ENCODE data around the gene ENHO. TPM values are rescaled to one million over a fixed set of nuclear protein-coding genes. Genes with fewer than 3 reads are reported as not detected.

ENHO gene
- total RNA-seq, 2 experiments from 2014 or later, result not detected

DNA sequence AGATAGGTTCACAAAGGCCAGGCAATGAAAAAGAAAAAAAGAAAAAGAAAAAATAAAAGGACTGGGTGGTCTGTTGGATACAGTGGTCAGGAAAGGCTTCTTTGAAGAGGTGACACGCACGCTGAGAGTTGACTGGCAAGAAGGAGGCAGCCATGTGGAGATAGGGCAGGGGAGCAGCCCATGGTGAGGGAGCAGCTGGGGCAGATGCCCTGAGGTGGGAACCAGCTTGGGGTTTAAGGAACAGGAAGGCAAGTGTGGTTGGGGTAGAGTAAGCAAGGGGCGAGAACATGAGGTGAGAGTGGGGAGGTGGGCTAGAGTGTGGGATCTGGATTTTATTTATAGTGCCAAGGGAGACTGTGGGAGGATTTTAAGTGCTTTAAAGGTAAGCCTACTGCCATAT lies 6.8 kb downstream of the ENHO start:
- peaks cover 5% of the 10 kb centered on the region for H3K27me3 Mint-ChIP-seq
- no peaks in the 10 kb centered on the region for H3K36me3 Mint-ChIP-seq (ENCODE audit: low read depth)
- H3K9me3 Mint-ChIP-seq, result no peaks in the 10 kb centered on the region
- ChIA-PET CTCF (no interaction called here), POLR2A (no interaction called here)
- no peak overlapping the region for H3K4me3 Mint-ChIP-seq
- DNase-seq, result no peak
- H3K27ac Mint-ChIP-seq, result no peak overlapping the region
- no peaks in the 10 kb centered on the region for H3K4me1 Mint-ChIP-seq

DNA sequence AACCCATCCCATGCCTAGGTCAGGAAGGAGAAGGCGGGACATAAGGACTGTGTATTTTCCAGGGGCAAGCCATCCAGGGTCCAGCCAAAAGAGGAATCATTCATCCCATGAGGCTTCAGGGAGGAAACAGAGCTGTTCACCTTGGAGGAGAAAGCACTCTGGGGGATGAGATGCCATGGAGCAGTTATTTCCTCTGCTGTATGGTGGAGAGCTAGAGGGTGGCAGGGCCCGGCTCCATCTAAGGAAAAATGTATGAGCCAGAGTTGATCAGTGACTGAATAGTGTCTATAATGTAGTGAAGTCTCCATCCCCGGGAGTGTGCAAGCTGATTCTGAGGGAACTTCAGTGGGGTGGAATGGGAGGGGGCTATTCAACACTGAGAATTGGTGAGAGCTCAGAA lies 8.0 kb downstream of the ENHO start:
- H3K9me3 Mint-ChIP-seq, result no peaks in the 10 kb centered on the region
- H3K36me3 Mint-ChIP-seq (ENCODE audit: low read depth), result no peaks in the 10 kb centered on the region
- ChIA-PET POLR2A (no interaction called here), CTCF (no interaction called here)
- no peak for DNase-seq
- H3K4me3 Mint-ChIP-seq, result no peak overlapping the region
- no peaks in the 10 kb centered on the region for H3K4me1 Mint-ChIP-seq
- H3K27me3 Mint-ChIP-seq, result peaks cover 4% of the 10 kb centered on the region
- no peak overlapping the region for H3K27ac Mint-ChIP-seq

DNA sequence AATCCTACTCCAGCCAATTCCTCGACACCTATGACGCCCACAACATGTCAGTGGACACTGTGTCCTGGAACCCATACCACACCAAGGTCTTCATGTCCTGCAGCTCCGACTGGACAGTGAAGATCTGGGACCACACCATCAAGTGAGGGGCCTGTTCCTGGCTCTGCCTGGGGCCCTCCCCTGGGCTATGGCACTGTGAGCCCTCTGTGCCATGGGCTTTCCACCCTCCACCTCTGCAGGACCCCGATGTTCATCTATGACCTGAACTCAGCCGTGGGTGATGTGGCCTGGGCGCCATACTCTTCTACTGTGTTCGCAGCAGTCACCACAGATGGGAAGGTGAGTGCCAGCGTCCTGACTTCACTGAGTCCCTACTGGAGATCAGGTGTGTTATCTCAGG lies 8.4 kb downstream of the ENHO start:
- DNase-seq, result no peak
- peaks cover 4% of the 10 kb centered on the region for H3K27me3 Mint-ChIP-seq
- CTCF ChIA-PET, result no interaction called here
- H3K4me1 Mint-ChIP-seq, result no peaks in the 10 kb centered on the region
- no peaks in the 10 kb centered on the region for H3K36me3 Mint-ChIP-seq (ENCODE audit: low read depth)
- H3K9me3 Mint-ChIP-seq, result no peaks in the 10 kb centered on the region
- no peak overlapping the region for H3K4me3 Mint-ChIP-seq
- no peak overlapping the region for H3K27ac Mint-ChIP-seq
- POLR2A ChIA-PET, result no interaction called here

DNA sequence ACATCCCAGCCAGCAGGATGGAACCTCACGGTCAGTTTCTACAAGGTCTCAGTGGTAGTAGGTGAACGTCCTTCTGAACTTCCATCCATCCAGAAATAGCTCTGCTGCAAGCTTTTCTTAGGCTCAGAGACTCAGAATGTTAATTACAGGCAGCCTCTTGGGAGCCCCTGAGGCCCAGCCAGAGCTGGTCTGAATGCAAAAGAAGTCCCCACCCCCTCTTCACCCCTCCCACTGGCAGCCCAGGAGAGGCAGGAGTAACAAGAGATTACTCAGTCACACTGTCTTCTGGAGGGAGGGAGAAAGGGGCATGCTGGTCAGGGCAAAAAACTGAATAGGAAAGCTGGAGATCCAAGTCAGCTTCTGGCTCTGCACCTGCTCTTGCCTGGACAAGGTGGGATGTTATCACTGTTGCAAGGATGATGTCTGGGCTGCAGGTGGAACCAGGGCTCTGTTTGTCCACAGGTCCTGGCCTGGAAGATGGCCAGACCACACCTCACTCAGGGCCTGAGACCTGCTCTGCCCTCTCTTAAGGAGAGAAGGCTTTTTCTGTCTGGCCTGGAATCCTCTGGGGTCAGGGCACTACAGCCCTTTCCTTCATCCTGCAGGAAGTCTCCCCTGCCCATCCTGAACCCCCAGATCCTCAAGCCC lies 9.1 kb downstream of the ENHO start:
- Mint-ChIP-seq H3K4me1 (no peaks in the 10 kb centered on the region), H3K9me3 (no peaks in the 10 kb centered on the region), H3K27ac (no peak overlapping the region), H3K27me3 (peaks cover 4% of the 10 kb centered on the region), H3K4me3 (no peak overlapping the region), H3K36me3 (ENCODE audit: low read depth) (no peaks in the 10 kb centered on the region)
- ChIA-PET CTCF (no interaction called here), POLR2A (no interaction called here)
- DNase-seq, result no peak

DNA sequence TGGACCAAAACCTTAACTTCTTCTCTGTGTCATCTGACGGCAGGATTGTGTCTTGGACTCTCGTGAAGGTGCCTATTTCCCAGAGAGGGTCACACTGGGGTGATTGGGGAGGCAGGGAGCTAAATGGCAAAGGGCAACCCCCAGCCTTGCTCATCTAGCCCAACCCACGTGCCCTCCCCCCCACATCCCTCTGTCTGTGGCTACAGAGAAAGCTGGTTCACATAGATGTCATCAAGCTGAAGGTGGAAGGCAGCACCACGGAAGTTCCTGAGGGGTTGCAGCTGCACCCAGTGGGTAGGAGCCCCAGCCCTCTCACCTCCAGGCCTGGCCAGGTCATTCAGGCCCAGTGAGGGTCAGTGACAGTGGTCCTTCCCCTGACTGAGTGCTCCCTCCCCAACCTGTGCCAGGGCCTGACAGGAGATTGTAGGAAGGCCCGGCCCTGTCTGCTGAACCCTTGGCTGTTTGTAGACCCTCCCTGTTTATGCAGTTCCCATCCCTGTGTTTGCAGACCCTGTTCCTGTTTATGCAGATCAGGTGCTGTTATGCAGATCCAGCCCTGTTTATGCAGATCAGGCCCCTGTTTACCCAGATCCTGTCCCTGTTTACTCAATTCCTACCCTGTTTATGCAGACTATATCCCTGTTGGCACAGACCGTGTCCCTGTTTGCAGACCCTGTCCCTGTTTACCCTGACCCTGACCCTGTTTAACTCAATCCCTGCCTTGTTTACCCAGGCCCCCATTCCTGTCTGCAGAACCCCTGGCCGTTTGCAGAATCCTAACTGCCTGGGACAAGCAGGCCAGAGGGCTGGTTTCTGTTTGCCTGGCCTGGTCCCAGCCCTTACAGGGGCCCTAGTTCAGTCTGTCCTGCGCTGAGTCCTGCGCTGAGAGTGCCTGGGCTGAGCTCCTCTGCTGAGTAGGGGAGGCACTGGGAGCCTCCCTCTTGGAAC lies 10.4 kb downstream of the ENHO start:
- POLR2A ChIA-PET, result no interaction called here
- CTCF ChIA-PET, result interaction anchor here (0.5 to 1.4 kb wide), 2 partner anchors 26 to 108 kb away, joined by 4 read pairs; no protein-coding TSS in a partner anchor
- Mint-ChIP-seq H3K4me1 (no peaks in the 10 kb centered on the region), H3K27me3 (peaks cover 4% of the 10 kb centered on the region), H3K36me3 (ENCODE audit: low read depth) (no peaks in the 10 kb centered on the region), H3K27ac (no peak overlapping the region), H3K4me3 (no peak overlapping the region), H3K9me3 (no peaks in the 10 kb centered on the region)
- no peak for DNase-seq

DNA sequence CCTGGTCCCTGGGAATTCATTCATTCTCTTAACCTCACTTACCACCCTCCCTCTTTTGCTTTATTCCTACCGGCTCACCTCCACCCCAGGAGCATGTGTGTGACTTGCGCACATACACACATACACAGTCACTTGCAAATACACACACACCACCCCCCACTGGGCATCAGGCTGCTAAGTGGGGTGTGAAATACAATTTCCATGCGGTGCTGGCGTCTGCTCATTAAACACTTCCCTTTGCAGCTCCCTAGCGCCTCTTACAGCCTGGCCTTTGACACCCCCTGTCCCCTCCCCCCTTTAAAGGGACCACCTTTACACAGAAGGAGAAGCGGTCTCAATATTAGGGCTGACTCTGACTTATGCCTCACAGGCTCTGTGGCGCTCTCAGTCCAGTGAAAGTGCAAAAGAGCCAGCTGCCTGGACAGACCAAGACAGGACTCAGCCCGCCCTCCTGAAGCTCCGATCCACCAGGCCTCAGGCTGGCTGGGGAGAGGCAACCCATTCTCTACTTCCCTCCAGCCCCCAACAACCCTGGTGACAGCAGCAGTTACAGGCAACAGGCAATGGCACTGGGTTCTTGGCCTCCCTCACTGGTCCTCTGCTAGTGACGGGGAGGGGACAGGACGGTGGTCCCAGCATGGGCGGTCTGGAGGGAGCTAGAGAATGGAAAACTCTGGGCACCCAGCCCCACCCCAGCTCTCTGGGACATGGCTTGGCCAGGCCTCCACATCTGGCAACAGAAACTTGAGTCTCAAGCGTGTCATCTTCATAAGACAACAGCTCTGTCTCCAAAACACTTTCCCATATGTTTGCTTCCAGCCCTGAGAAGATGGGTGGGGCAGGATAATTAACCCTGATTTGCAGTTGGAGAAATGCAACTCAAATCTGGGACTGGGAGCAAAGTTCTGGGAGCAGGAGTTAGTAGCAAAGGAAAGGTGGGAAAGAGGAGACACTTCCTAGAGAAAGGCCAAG lies 12.0 kb downstream of the ENHO start:
- H3K36me3 Mint-ChIP-seq (ENCODE audit: low read depth), result no peaks in the 10 kb centered on the region
- POLR2A ChIA-PET, result no interaction called here
- H3K4me3 Mint-ChIP-seq, result no peak overlapping the region
- CTCF ChIA-PET, result interaction anchor here (1.2 to 1.4 kb wide), 2 partner anchors 9 to 107 kb away, joined by 3 to 4 read pairs; no protein-coding TSS in a partner anchor
- no peaks in the 10 kb centered on the region for H3K4me1 Mint-ChIP-seq
- DNase-seq, result no peak
- H3K27ac Mint-ChIP-seq, result no peak overlapping the region
- H3K9me3 Mint-ChIP-seq, result no peaks in the 10 kb centered on the region
- no peaks in the 10 kb centered on the region for H3K27me3 Mint-ChIP-seq

DNA sequence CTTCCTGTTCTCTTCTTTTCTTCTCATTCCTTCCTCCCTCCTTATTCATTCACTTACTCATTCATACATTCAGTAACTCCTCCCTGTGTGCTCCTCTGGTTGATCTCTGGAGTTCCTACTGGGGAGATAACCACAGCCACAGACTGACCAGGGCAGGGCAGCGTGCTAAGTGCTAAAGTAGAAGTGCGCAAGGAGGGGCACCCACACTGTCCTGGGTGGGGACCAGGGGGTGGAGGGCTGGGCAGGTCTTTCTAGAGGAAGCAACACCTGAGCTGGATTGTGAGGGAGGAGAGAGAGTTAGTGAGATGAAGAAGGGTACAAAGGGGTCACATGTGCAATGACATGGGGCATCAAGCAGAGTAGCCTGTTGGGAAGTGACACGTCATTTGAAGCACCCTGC lies 13.8 kb downstream of the ENHO start:
- Mint-ChIP-seq H3K36me3 (ENCODE audit: low read depth) (no peaks in the 10 kb centered on the region), H3K4me1 (no peaks in the 10 kb centered on the region), H3K27ac (no peak overlapping the region), H3K4me3 (no peak overlapping the region), H3K9me3 (no peaks in the 10 kb centered on the region), H3K27me3 (peaks cover 5% of the 10 kb centered on the region)
- ChIA-PET CTCF (no interaction called here), POLR2A (no interaction called here)
- no peak for DNase-seq

DNA sequence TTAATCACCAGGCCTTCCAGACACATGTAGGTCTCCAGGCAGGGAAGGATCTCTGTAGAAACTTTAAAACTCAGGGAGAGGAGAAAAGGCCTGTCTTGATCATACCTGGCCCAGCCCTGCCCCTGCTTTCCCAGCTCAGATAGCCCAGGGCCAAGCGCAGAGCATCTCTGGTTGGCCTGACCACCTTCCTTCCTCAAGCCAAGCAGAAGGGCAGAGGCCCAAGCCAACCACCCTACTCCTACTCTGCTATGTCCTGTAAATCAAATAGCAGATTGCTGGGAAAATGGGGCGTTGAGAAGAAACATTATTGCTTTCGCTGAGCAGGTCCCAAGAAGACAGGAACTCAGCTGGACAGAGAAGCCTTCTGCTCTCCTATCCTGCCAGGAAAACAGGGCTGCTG lies 14.3 kb downstream of the ENHO start:
- Mint-ChIP-seq H3K27me3 (peaks cover 5% of the 10 kb centered on the region), H3K9me3 (no peaks in the 10 kb centered on the region), H3K4me3 (no peak overlapping the region), H3K4me1 (no peaks in the 10 kb centered on the region), H3K36me3 (ENCODE audit: low read depth) (no peaks in the 10 kb centered on the region), H3K27ac (no peak overlapping the region)
- DNase-seq, result no peak
- ChIA-PET POLR2A (no interaction called here), CTCF (interaction anchor here (1.4 kb wide), 1 partner anchor 105 kb away, joined by 3 read pairs; no protein-coding TSS in a partner anchor)

DNA sequence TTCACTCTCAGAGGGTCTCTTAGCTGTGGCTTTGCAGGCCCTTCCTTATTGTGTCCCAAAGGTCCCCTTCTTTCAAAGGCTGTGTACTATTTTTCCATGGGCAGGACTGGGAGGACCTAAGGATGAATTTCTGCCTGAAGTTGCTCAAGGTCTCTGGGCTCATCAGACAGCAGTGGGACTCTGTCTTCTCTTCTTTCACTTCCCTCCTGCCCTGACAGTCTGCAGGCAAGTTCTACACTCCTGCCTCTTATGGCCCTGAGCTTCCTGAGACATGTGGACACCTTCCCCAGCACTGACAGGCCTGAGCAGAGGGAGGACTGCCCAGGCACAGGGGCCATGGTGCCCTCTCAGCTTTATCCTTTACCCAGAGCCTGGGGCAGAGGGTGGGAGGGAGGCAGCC lies 14.8 kb downstream of the ENHO start:
- Mint-ChIP-seq H3K4me1 (no peaks in the 10 kb centered on the region), H3K36me3 (ENCODE audit: low read depth) (no peaks in the 10 kb centered on the region), H3K27ac (no peak overlapping the region), H3K27me3 (peaks cover 5% of the 10 kb centered on the region), H3K4me3 (no peak overlapping the region), H3K9me3 (no peaks in the 10 kb centered on the region)
- POLR2A ChIA-PET, result no interaction called here
- no peak for DNase-seq
- CTCF ChIA-PET, result interaction anchor here (1.4 kb wide), 1 partner anchor 104 kb away, joined by 3 read pairs; no protein-coding TSS in a partner anchor

DNA sequence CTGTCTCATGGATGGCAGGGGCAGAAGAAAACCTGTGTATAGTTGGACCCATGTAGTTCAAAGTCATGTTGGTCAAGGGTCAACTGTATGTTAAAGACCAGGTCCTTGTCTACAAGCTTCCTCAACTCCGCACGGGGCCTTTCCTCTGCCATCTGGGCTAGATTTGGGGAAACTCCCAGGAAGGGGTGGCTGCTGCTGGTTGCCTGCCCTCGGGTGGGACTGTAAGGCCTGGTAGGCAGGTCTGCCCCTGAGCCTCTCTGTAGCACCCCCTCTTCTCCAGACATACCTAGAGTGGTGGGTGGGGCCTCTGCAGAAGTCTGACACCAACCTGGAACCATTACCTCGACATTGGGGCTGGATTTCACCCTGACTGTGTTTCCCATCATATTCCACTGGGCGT lies 15.2 kb downstream of the ENHO start:
- Mint-ChIP-seq H3K4me1 (no peaks in the 10 kb centered on the region), H3K9me3 (no peaks in the 10 kb centered on the region), H3K36me3 (ENCODE audit: low read depth) (no peaks in the 10 kb centered on the region), H3K27ac (no peak overlapping the region), H3K4me3 (no peak overlapping the region), H3K27me3 (peaks cover 5% of the 10 kb centered on the region)
- ChIA-PET CTCF (interaction anchor here (1.4 kb wide), 1 partner anchor 104 kb away, joined by 3 read pairs; no protein-coding TSS in a partner anchor), POLR2A (no interaction called here)
- no peak for DNase-seq

DNA sequence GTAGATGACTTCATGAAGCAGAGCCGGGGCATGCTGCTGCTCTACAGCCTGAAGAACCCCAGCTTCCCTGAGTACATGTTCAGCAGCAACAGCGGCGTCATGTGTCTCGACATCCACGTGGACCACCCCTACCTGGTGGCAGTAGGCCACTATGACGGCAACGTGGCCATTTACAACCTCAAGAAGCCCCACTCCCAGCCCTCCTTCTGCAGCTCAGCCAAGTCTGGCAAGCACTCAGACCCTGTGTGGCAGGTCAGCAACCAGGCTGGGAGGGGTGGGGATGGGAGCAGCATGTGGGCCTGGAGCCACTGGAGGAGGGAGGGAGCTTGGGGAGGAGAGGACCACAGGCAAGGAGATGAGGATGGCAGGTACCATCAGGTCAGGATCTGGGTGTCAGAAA lies 16.2 kb downstream of the ENHO start:
- no peak overlapping the region for H3K4me3 Mint-ChIP-seq
- no peaks in the 10 kb centered on the region for H3K4me1 Mint-ChIP-seq
- H3K27me3 Mint-ChIP-seq, result peaks cover 5% of the 10 kb centered on the region
- no peaks in the 10 kb centered on the region for H3K9me3 Mint-ChIP-seq
- CTCF ChIA-PET, result no interaction called here
- POLR2A ChIA-PET, result no interaction called here
- no peak overlapping the region for H3K27ac Mint-ChIP-seq
- H3K36me3 Mint-ChIP-seq (ENCODE audit: low read depth), result no peaks in the 10 kb centered on the region
- DNase-seq, result no peak

DNA sequence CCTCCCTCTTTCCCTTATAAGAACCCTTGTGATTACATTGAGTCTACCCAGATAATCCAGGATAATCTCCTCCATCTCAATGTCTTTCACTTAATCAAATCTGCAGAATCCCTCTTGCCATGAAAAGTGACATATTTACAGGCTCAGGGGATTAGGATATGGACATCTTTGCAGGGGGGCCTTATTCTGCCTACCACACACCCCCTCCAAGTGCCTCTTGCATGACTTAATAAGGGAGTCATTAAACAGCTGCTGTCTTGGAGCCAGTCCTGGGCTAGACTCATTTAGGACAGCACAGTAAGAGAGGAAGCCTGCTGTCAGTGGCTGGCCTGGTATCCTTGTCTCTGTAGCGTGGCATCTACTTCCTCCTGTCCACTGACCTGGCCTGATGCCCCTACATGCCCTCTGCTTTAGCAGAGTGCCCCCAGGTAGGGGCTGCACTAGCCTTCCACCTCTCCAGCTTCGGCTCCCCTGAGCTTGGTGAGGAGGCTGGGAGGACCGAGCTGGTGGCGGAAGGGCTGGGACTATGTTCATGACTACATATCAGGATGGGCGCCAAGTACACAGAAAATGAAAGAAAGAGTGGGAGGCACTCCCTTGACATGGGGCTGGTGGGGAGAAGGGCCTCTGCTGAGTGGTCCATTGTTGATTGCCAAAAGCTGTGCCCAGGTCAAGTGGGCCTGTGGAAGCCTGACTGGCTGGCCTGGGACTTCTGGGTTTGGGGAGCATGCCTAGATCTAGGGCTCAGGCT lies 17.2 kb downstream of the ENHO start:
- POLR2A ChIA-PET, result no interaction called here
- H3K9me3 Mint-ChIP-seq, result no peaks in the 10 kb centered on the region

More for the DNA sequence above, 17.2 kb downstream of the ENHO start:
- H3K27ac Mint-ChIP-seq, result no peak overlapping the region
- H3K27me3 Mint-ChIP-seq, result peaks cover 5% of the 10 kb centered on the region
- no peak for DNase-seq
- no peaks in the 10 kb centered on the region for H3K36me3 Mint-ChIP-seq (ENCODE audit: low read depth)
- CTCF ChIA-PET, result no interaction called here
- no peak overlapping the region for H3K4me3 Mint-ChIP-seq
- peaks cover under 1% of the 10 kb centered on the region for H3K4me1 Mint-ChIP-seq

All from activated CD4-positive, alpha-beta memory T cell treated with anti-CD3 and anti-CD28 coated beads, Interleukin-2, amount 10 ng/mL, durations not matched to agents 7 days and 5 days (primary cell).